Activated naive CD4-positive, alpha-beta T cell treated with Interleukin-2 at 50 U/mL for 16 hours (primary cell): ENCODE measurements around the gene C1orf159.
A peak's percentile ranks its signal among the peaks of the same experiment; 100 is the strongest.

Source experiments
- DNase-seq: peaks from one replicate; pipeline ENCODE4 v3.0.0-alpha.2; 2020

Gene C1orf159

GRCh38 chr1:1130206-1131120, 14.6 kb upstream of the C1orf159 start:
- DNase-seq = no peak

GRCh38 chr1:1129381-1129821, 13.5 kb upstream of the C1orf159 start:
- no peak for DNase-seq

GRCh38 chr1:1128454-1129139, 12.7 kb upstream of the C1orf159 start:
- no peak for DNase-seq

- DNase-seq = no peak
Measured at GRCh38 chr1:1127551-1128451, 11.9 kb upstream of the C1orf159 start.

GRCh38 chr1:1125945-1126344, 10.1 kb upstream of the C1orf159 start:
- no peak for DNase-seq

- no peak for DNase-seq
Measured at GRCh38 chr1:1124786-1125642, 9.1 kb upstream of the C1orf159 start.

- no peak for DNase-seq
Measured at GRCh38 chr1:1124508-1124785, 8.6 kb upstream of the C1orf159 start.

GRCh38 chr1:1123581-1124507, 8.0 kb upstream of the C1orf159 start:
- no peak for DNase-seq

- no peak for DNase-seq
Measured at GRCh38 chr1:1122981-1123480, 7.1 kb upstream of the C1orf159 start.

GRCh38 chr1:1122078-1122811, 6.4 kb upstream of the C1orf159 start:
- DNase-seq = peak; percentile 87

- no peak for DNase-seq
Measured at GRCh38 chr1:1121611-1122077, 5.8 kb upstream of the C1orf159 start.

GRCh38 chr1:1120866-1121591, 5.1 kb upstream of the C1orf159 start:
- DNase-seq = no peak

- DNase-seq = no peak
Measured at GRCh38 chr1:1120096-1120495, 4.2 kb upstream of the C1orf159 start.

- DNase-seq = no peak
Measured at GRCh38 chr1:1119272-1119890, 3.5 kb upstream of the C1orf159 start.

- no peak for DNase-seq
Measured at GRCh38 chr1:1118876-1119220, 3.0 kb upstream of the C1orf159 start.

- DNase-seq = no peak
Measured at GRCh38 chr1:1118011-1118875, 2.4 kb upstream of the C1orf159 start.

GRCh38 chr1:1117469-1117831, 1.6 kb upstream of the C1orf159 start:
- DNase-seq = no peak
